Measurements from ENCODE around the gene MFSD2A. TPM values are rescaled to one million over a fixed set of nuclear protein-coding genes. Genes with fewer than 3 reads are reported as not detected.

MFSD2A gene
- total and polyA plus RNA-seq, 10 of the 15 experiments (the other 5 are each of a cell fraction or from before 2014, with no cell fraction given): 0.84 to 30.1 (median 15.2) TPM

DNA sequence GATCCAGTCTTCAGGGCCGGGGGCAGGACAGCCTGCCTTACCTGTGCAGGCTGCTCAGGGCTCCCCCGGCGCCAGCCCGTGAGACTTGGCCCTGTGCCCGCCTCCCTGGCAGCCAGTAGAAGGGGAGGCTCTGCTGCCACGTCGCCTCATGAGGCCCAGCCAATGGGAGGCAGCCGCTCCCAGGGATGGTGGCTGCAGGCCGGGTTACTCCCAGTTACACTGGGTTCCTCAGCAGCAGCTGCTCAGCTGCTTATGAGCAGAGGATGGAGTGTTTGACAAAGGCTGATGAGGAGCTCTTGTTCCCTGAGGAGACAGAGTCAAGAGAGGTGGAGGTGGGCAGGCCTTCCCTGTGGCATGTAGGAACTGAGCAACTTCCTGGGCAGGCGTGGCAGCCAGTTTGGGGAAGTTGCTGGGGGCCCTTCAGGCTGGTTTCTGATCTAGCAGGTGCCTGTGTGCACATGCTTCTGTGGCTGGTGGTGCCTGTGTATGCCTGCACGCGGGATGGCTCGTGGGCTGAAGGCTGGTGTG, 5.5 kb downstream of the MFSD2A start (continued):
- TF ChIP-seq NKRF (conservative IDR thresholded peaks at IDR 0.05) (no peak; the same call in 1 of the 2 replicates), CTCF (IDR thresholded peaks at IDR 0.05 in 2 of 3, conservative IDR thresholded peaks at IDR 0.05 in 1 of 3; ENCODE audit: control insufficient read depth in 2 of 3, extremely low read depth in 1 of 3, insufficient read depth in 1 of 3, low read depth in 3 of 3, low read length in 3 of 3) (no peak), DPF2 (IDR thresholded peaks at IDR 0.05) (peak; percentile 58), POLR2A (IDR thresholded peaks at IDR 0.05; ENCODE audit: low read depth, low read length) (peak; percentile 71), YY1 (IDR thresholded peaks at IDR 0.05; ENCODE audit: low read depth, low read length) (no peak), RAD51 (IDR thresholded peaks at IDR 0.05) (0 out of 2 replicates have a peak, but pooled peaks have one; percentile 10), TCF12 (IDR thresholded peaks at IDR 0.05; ENCODE audit: low read depth, low read length) (0 out of 2 replicates have a peak, but pooled peaks have one; percentile 18), MEF2B (IDR thresholded peaks at IDR 0.05; ENCODE audit: partially characterized antibody, poor library complexity, severe bottlenecking) (peak; percentile 33), MTA3 (IDR thresholded peaks at IDR 0.05; ENCODE audit: borderline replicate concordance, low read length) (no peak), MTA2 (IDR thresholded peaks at IDR 0.05; ENCODE audit: low read depth) (peak; percentile 46; the same call in 1 of the 2 replicates), NR2F1 (conservative IDR thresholded peaks at IDR 0.05) (no peak), SPI1 (IDR thresholded peaks at IDR 0.05; ENCODE audit: borderline replicate concordance, insufficient read depth, low read depth, low read length) (peak; percentile 53; the same call in 1 of the 2 replicates), SMAD1 (IDR thresholded peaks at IDR 0.05; ENCODE audit: low read depth, partially characterized antibody) (no peak), SRF (IDR thresholded peaks at IDR 0.05; ENCODE audit: low read depth in 2 of 2, low read length in 2 of 2) (no peak), SP1 (IDR thresholded peaks at IDR 0.05; ENCODE audit: low read depth, low read length) (peak; percentile 7), IKZF1 (conservative IDR thresholded peaks at IDR 0.05) (peak; percentile 84)

Measured in GM12878 (cell line).